NCI-H1105 treated with DMSO at 0.1 percent for 48 hours (cell line): ENCODE results near the gene WWOX.

Experiments used
- DNase-seq: peaks from one replicate; lab custom pipeline; 2025; lab: John Stamatoyannopoulos, UW

WWOX gene

DNA sequence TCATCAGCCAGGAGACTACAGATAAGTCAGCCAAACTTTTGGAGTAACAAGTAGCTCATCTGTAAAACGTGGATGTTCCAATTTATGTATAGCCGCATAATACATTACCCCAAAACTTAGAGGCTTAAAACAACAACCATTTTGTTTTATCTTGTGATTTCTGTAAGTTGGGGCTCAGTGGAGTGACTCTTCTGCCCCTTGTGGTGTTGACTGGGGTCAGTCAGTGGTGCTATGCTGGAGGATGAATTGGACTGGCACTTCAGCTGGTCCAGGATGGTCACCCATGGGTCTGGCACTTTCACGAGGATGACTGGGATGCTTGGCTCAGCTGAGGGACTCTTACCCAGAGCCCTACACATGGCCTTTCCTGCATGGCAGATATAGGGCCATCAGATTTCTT lies 172.5 kb downstream of the WWOX start:
- no peak for DNase-seq

DNA sequence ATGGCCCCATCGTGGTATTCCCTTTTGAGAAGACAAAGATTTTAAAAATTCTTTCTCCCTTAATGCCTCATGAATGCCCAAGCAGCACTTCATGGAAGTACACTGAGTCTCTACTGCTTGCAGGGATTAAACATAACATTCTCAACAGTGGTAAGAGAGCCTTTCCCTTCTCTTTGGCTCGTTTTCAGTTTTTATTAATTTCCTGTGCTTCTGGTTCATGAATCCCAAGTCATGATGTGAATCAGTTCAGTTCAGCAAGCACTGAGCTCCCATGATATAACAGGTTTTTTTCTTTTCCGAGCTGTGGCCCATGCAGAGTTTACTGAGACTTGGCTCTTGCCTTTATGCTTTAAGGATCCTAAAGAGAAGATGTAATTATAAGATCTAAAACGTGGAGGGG lies 175.3 kb downstream of the WWOX start:
- no peak for DNase-seq

DNA sequence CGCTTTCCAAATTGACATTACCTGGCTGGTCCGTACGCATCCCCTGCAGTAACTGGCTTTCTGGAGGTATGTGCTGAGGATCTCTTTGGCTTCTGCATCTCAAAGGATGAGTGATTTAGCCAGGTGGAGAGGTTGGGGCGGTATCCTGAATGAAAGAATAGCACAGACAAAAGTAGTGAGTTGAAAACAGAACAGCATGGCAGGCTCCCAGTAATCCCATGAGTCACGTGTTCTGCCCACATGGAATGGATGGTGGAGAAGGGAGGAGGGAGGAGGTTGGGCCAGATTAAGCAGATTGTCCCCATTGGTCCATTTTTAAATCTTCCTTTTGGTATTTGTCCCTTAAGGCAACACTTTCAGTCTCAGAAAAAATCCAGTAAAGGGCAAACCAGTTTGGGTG lies 176.0 kb downstream of the WWOX start:
- no peak for DNase-seq

DNA sequence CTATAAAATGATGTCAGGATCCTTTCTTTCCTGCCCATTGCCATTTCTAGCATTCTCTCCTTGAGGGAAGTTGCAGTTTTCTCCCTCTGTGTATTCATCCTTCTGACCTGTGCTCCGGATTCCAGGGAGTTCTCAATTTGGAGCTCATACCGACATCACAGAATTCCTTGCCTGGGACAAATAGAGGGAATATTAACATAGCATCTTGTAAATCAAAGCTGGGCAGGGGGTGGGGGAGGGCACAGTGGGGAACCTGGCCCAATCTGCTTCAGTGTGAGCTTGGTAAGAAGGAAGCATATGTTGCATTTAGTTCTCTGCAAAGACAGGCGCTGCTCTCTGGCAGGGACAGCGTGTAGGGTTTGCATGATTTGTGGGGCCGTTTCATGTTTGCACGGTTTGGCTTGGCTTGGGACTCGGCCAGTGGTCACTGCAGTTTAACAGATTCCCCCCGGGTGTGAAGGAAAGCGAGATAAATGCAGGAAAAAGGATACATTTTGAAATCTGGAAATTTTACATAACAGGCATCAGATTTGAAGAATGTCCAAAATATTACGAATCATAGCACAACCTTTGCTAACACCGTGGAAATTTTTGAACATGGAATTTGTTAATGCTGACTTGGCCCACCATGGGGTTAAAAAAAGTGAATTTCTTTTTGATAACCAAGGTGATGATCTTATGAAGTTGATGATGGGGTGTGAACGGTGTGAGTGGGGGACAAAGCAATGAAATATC lies 178.0 kb downstream of the WWOX start:
- no peak for DNase-seq

DNA sequence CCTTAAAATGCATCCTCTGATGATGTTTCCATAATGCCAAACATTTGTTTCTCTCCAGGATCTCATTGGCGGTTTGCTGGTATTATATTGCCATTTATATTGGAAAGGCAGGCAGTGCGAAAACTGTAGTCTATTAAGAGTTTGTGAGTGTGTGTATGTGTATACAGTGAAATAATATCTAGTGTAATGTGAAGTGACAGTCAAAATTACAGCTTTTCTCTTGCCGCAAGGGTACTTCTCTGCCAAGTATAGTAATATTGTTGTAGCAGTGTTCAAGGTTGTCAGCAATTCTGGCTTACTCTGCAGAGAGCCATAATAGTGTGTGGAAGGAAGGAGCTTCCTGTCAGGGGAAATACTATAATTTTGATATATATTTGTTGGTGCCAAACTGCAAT lies 178.6 kb downstream of the WWOX start:
- DNase-seq, result no peak

DNA sequence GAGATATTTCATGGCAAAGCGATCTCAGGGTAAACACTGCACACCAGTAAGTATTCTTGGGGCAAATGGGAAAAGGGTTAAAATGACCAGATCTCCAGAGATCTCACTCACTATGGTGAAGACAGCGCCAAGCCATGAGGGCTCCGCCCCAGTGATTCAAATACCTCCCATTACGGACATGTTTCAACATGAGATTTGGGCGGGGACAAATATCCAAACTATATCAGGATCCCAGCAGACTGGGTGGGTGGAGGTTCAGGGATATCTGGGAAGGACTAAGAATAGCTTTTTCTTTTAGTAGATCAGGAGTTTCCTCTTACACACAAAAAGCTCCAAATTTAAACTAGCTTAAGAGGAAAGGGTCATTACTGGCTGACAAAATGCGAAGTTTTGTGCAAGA lies 181.7 kb downstream of the WWOX start:
- DNase-seq, result no peak

DNA sequence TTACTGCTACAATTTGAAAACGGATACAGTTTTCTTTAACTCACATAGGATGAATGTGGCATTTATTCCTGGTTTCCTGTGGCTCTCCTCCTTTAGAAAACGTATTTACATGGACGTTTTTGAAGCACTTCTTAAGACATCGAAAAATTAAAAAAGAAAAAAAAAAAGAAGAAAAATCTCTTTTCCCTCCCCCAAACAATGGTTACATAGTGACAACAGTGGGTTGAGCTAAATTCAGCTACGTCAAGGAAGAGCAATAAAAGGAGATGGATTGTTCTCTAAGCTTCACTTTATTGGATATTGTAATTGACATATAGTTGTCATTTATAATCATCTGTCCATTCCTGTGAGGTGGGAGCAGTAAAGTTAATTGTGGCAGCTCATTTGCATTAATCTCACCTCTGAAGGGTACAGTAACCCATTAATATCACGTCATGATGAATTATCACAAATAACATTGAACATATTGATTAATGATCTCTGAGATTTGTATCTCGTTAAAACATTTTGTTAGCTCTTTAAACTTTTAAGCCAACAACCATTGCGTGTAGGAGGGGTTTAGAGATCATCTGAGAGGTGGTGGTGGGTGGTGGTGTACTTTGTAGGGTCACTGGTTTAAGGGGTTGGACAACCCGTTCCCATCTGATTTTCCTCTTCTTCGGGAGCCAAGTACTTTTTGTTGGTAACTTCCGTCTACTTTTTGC lies 184.2 kb downstream of the WWOX start:
- no peak for DNase-seq

DNA sequence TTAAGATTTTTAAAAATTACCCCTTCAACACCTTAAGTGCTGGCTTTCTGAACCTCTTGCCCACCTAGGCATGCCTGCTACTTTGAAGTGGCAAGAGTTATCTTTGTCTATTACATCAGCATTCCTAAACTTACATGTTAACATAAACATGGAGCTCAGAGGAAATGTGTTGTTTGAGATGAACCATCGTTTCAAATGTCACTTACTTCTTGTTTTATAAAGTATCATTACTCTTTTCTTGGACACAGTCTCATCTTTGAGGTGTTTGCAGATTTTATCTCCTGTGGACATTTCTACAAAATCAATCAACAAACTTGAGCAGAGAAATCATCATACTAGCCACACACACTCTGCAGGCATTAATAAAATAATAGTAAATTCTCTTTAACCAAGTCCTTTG lies 184.9 kb downstream of the WWOX start:
- DNase-seq, result no peak

DNA sequence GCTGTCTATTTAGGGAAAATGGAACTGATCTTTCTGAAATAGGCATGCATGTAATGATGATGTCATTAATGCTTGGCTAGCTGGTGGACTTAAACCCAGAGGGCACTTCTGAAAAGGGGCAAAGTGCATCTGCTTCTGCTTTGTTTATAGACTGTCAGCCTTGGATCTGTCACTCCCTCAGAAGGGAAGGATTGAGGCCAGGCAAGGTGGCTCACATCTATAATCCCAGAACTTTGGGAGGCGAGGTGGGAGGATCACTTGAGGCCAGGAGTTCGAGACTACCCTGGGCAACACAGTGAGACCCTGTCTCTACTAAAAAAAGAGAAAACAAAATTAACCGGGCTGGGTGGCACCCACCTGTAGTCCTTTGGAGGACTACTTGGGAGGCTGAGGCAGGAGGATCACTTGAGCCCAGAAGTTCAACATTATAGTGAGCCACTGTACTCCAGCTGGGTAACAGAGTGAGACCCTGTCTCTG lies 185.5 kb downstream of the WWOX start:
- DNase-seq, result no peak

DNA sequence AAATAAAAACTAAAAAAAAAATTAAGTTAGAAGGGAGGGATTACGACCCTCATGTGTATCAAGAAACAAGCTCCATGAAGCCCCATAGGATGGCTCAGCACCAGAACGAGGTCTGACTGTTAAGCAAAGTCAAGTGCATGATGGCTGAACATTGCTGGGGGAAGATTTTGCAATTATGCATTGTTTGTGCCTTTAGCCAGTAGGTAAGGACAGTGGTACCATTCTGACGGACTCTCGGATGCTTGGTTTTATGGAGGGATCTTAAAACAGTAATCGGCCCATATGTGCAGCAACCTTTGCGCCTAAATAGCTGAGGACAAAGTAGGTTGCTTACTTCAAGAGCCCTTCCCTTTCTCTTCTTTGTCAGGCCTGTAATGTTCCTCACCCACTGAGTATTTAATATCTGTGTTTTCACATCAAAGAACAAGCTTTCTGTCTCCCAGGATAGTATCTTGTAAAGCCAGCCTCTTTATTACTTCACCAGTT lies 186.0 kb downstream of the WWOX start:
- DNase-seq, result no peak

DNA sequence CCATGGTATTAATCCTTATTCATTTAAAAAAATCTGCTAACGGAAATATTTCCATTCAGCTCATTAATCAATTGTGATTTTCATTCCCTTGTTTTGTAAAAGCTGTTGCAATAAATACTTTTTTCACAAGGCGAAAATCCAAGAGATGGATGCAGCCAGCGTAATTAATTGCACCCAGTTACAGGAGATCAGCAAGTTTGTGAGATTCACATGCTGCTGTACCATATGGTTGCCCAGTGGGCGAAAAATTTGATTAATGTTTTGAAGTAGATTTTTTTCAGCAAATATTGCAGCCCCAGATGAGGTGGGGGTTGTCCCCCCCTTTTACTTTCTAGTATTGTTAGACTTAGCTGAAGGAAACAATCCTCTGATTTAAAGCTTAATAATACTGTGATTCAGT lies 186.6 kb downstream of the WWOX start:
- no peak for DNase-seq

DNA sequence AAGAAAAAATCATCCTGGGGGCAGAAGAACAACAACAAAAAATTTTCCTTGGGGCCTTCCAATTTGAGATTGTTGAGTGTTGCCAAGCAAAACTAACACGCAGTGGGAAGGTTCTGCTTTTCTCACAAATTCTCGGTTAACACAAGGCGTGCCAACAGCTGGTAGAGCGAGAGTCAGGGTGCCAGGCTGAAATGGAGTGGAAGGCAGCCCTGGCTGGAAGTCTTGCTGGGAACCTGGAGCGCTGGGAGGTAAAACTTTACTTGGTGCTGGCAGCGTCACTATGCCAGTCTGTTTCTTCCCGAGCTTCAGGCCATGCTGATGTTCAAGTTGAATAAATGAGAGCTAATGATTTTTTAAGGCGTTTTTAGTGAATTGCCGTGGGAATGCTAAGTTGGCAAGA lies 189.4 kb downstream of the WWOX start:
- no peak for DNase-seq

DNA sequence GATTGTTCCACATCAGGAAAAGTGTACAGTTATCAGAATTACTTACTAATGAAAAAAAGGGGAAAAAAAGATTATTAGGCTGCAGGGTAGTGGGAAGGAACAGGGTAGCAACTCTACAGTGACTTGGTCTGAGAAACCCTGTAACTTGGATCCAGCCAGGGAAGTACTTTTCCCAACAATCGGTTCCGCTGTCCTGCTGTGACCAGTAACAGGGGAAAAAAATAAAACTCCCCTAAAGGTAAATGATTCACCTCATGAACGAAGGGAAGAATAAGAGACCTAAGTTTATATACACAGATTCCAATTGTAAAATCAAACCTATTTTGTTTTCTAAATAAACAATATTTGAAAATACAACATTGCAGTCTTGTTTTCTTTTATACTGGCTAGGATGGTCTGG lies 189.9 kb downstream of the WWOX start:
- DNase-seq, result no peak

DNA sequence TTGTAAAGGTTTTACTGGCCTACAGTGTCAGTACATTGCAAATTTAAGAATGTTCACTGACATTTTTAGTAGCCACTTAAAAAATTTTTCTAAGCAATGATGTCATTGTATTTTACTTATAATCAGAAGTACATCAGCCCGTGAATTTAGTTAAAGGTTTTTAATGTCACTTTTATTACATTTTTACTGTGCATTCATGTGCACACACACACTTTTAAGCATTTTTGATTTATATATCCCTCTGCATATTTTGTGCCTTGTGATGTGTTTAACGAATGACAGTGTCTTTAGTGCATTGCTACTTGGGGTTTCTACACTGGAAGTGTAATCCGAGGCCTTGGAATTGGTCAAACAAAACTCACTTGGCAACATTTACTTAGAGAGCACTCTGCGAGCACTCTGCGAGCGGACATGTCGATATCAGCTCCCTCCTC lies 190.4 kb downstream of the WWOX start:
- peak; percentile 39 for DNase-seq

DNA sequence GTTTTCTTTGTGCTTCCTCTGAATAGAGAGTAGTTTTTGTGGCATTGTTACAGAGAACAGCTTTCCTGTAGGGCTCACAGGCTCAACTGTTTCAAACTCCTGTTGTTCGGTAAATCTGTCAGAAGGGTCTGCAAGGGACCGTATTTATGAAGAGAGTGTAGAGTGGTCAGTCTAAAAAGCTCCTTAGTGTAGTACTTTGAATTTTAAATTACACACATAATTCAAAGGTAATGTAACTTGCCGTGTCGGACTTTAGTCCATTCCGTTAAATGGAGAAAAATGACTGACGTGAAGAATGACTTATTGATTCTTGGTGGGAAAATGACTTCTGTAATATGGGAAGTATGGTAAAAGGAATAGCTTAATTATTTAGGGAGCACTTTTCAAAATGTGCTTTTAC lies 190.9 kb downstream of the WWOX start:
- DNase-seq, result peak; percentile 39

DNA sequence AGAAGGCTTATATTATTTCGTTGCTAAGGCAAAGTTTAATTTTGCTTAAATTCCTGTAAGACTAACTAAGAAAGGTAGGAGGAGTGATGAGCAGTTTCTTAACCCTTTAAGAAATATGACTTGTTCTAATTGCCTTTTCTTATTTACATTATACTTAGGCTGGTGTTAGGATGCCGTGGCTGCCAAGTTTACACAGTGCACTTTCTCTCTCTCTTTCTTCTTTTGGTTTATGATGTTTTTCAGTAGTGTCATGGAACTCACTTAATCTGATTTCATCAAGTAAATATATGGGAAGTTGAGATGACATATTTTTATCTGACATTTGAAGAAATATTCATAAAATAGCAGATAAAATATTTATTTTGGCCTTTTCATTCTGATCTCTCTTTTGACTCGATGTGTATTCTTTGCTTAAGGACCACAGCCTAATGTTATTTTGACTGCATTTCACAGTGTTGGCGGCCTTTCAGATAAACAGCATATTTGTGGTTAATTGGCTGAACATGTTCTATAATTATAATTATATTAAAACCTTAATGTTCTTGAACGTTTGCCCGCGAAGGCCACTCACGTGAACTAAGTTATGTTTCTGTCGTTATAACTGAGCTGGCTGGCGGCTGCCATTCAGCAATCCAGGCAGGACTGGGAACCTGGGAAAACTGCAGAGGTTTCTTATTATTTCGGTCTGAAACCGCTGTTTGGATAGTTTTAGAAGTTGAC lies 191.6 kb downstream of the WWOX start:
- DNase-seq, result peak; percentile 70

DNA sequence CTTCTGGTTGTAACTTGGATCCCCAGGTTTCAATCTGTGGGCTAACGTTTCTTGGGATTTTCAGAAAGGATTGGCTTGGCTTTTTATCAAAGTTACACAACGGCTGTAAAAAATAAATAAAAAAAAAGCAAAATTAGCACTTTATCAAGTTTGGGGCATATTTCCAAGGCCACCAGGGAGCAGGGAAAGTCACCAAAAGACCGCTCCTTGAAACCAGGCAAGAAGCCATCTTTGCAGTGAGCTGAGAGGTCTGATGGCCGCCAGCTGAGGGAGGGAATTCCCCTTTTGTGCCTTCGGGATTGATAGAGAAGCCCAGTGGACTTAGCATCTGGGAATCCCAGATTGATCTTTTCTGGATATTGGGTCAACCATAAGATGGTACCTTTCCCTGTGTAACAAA lies 192.2 kb downstream of the WWOX start:
- no peak for DNase-seq

DNA sequence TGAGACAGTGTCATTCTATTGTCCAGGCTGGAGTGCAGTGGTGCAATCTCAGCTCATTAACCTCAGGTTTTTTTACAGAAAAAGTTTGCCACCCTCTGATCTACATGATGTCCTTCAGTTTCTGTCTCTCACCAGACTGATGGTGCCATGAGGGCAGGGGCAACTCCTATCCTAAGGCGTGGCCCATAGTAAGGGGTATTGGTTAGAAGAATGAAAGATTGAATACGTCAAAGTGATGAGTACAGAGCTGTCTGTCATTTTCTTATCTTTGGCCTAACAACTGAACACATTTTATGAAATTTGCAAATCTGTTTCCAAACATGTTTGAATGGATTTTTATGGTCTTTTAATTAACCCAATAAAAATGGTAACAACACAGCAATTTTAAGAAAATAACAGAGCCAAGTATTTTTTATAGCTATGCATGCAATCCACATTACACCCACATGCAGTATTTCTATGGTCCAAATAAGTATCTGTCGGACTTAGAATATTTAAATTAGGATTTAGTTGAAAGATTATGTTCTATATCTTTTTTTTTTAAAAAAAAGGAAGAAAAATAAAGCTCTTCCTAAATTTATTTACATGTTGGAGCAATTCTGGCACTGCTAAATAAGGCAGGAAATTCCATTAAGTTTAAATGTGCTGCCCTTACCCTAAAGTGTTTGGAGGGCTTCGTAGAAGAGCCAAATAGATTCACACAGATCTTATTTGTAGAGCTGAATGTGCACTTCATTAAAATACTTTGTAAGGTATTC lies 192.8 kb downstream of the WWOX start:
- DNase-seq, result no peak

DNA sequence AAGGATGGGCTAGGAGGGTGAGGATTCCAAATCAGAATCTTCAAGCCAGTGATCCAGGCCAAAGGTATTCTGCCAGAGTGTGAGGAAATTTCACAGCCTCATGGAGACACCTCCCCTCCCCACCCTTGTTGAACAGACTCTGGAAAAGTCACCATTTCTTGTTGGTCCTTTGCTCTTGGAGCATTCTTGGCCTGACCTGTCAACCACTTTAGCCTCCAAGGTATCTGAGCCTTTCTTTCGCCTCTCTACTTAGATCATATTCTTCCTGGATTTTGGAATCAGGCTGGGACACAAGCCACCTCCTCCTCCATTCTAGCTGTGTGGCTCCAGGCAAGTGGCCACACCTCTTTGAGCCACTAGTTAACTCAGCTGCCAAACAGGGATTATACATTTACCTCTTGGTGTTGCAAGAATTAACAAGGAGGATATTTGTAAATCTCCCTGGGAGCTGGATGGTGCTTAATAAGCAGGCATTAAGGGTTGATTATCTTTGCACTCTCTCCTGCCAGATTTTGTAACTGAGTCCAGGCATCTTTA lies 193.5 kb downstream of the WWOX start:
- no peak for DNase-seq

DNA sequence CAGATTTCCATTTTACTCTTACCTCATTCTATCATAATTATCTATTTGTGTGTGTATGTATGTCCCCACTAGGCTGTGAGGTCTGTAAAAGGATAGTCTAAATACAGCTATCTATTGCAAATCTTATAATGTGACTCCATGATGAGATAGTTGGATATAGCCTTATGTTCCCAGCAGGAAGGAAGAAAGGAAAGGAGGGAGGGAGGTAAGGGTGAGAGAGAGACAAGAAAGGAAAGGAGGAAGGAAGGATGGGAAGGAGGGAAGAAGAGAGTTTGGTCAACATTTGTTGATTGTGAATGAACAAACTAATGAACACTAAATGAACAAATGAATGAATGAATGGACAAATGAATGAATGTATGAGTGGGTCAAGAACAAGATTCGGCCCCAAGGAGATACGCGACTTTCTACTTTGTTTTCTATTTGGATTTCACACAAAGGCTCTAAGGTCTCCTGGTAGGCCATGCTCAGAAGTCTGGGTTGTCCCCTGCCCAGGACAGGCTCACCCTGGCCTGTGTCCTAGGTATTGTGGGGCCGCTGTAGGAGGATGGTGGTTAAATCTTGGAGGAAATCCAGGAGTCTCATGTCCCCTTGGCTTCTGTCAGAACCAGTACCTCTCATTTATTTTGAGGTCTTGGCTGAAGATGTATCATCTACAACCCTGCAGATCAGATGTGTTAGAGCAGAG lies 195.2 kb downstream of the WWOX start:
- DNase-seq, result no peak

DNA sequence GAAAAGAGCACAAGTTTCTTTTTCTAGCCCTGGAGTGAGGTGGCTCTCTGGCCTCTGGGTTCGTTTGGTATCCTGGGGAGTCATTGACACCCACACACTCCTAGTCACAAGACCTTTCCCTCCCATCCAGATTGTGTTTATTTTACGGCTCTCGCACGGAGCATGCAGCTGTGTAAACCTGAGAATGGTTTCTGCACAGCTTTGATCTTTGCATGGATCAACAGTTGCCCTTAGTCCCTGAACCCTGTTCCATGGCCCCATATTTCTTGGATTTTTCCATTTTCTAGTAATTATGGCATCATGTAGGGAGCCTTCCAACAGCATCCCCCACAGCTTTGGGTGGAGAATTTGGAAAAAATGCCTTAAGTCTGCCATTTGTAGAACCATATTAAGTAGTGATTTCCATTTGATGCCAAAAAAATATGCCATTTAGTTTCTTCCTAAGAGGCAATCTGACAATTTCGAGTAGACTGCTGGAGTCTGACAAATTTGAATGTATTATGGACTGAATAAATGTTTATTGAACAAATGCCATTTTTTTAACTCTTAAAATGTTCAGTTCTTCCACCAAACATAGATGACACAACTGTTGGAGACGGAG lies 197.7 kb downstream of the WWOX start:
- DNase-seq, result no peak
